ENCODE data around the gene GPR180.
A peak's percentile ranks its signal among the peaks of the same experiment; 100 is the strongest.

GRCh38 chr13:94595950-94596574 is 5.6 kb upstream of the GPR180 start, which contains the start of gene TGDS:
- TF ChIP-seq POLR2A (IDR thresholded peaks at IDR 0.05; ENCODE audit: low read length) (peak; percentile 94), GATA1 (IDR thresholded peaks at IDR 0.05; ENCODE audit: low read depth, low read length) (no peak)

Measured in erythroblast (primary cell).